Upper lobe of left lung (tissue), 6 donors: ENCODE results near the gene PIK3R6. TPM values are rescaled to one million over a fixed set of nuclear protein-coding genes. Genes with fewer than 3 reads are reported as not detected.

Experiments
- ATAC-seq, 2 donors: fragments of 200-7000 bp; cut with Tn5 transposase; one replicate each; pipeline ENCODE4 v1.9.1; 2022; ENCODE audit warnings: mild to moderate bottlenecking in 2 of 2, moderate library complexity in 2 of 2; ENCODE audit not compliant: low FRiP score in 2 of 2
- DNase-seq, 2 donors: peaks; one replicate each; pipeline ENCODE4 v3.0.0-alpha.2; 2019 to 2020
- H3K27ac ChIP-seq, 4 donors: fragments of 200-600 bp; sonication (generic); one replicate each; pipeline ENCODE4 v1.5.1; 2016 to 2019
- H3K27me3 ChIP-seq, 4 donors: fragments of 200-600 bp; sonication (generic); one replicate each; pipeline ENCODE4 v1.5.1; 2017 to 2019
- H3K36me3 ChIP-seq, 4 donors: fragments of 200-600 bp; sonication (generic); one replicate each; pipeline ENCODE4 v1.5.1; 2016 to 2019
- H3K4me1 ChIP-seq, 4 donors: fragments of 200-600 bp; sonication (generic); one replicate each; pipeline ENCODE4 v1.5.1; 2018 to 2019
- H3K4me3 ChIP-seq, 4 donors: fragments of 200-600 bp; sonication (generic); one replicate each; pipeline ENCODE4 v1.5.1; 2017 to 2019; ENCODE audit warnings: mild to moderate bottlenecking in 2 of 4, moderate library complexity in 1 of 4
- H3K9me3 ChIP-seq, 4 donors: fragments of 200-600 bp; sonication (generic); one replicate each; pipeline ENCODE4 v1.5.1; 2018 to 2019
- EP300 ChIP-seq, 4 donors: sonication (generic); formaldehyde crosslinking; IDR thresholded peaks; one replicate each; pipeline ENCODE4 v1.5.1; 2017; ENCODE audit warnings: antibody characterized with exemption in 4 of 4, control low read depth in 2 of 4
- POLR2A ChIP-seq, 4 donors: fragments of 450-650 bp; IDR thresholded peaks; one replicate each; pipeline ENCODE4 v1.5.1; 2016 to 2017; ENCODE audit warnings: antibody characterized with exemption in 4 of 4, mild to moderate bottlenecking in 2 of 4
- POLR2AphosphoS5 ChIP-seq, 2 donors: sonication (generic); formaldehyde crosslinking; IDR thresholded peaks; one replicate each; pipeline ENCODE4 v1.5.1; 2017; ENCODE audit warnings: antibody characterized with exemption in 2 of 2
- WGBS, 2 donors: methylation state at CpG; one replicate each; pipeline ENCODE4 v1.1.5; 2017 to 2018; 5-methylcytosine and 5-hydroxymethylcytosine counted together
- total RNA-seq, 6 donors: library from RNA; depleted of rRNA in 4 of 6; stranded (reverse); fragments of >200 nt in 4 of 6; gene quantifications; one replicate each; pipeline versions ENCODE4 v1.1.0 to v1.2.1, GENCODE V29; 2016 to 2021
- TF ChIP-seq, protein P1 (sequence below), 6 experiments: fragments of 450-650 bp in 4 of 6; fragments of 200-600 bp in 2 of 6; sonication (generic) in 2 of 6; IDR thresholded peaks; one replicate each; pipeline ENCODE4 v1.5.1; 2016 to 2019; ENCODE audit warnings: antibody characterized with exemption in 6 of 6
- donor health status: DM: no; HTN: no; CAD: no; lungs with moderate emphysema.
- donor health status: DM: no; HTN: yes; CAD: no; lungs with severe emphysema.

The PIK3R6 gene
- total RNA-seq, 6 donors from 2014 or later, result 1.1 to 4.2 (median 2.4) TPM

GRCh38 chr17:8789743-8790142 lies 77.7 kb downstream of the PIK3R6 start:
- peak; percentile 34 to 72 for ATAC-seq
- H3K36me3 ChIP-seq, result no peaks in the 10 kb centered on the region
- no peak overlapping the region for H3K4me3 ChIP-seq
- peaks cover 0 to 7% (median 5%) of the 10 kb centered on the region in 4 donors for H3K9me3 ChIP-seq
- H3K4me1 ChIP-seq, result peaks cover 4 to 20% (median 12%) of the 10 kb centered on the region in 4 donors
- no peak overlapping the region for H3K27ac ChIP-seq
- TF ChIP-seq POLR2A (IDR thresholded peaks at IDR 0.05), result no peak
- TF ChIP-seq, protein P1, sequence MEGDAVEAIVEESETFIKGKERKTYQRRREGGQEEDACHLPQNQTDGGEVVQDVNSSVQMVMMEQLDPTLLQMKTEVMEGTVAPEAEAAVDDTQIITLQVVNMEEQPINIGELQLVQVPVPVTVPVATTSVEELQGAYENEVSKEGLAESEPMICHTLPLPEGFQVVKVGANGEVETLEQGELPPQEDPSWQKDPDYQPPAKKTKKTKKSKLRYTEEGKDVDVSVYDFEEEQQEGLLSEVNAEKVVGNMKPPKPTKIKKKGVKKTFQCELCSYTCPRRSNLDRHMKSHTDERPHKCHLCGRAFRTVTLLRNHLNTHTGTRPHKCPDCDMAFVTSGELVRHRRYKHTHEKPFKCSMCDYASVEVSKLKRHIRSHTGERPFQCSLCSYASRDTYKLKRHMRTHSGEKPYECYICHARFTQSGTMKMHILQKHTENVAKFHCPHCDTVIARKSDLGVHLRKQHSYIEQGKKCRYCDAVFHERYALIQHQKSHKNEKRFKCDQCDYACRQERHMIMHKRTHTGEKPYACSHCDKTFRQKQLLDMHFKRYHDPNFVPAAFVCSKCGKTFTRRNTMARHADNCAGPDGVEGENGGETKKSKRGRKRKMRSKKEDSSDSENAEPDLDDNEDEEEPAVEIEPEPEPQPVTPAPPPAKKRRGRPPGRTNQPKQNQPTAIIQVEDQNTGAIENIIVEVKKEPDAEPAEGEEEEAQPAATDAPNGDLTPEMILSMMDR (IDR thresholded peaks at IDR 0.05), result no peak
- TF ChIP-seq EP300 (IDR thresholded peaks at IDR 0.05), result no peak
- TF ChIP-seq POLR2AphosphoS5 (IDR thresholded peaks at IDR 0.05), result no peak
- 59 to 60% methylated on average over 10 of the region's 10 CpGs for WGBS, 2 donors
- DNase-seq, result peak in 1 of 2 donors; percentile 61
- no peaks in the 10 kb centered on the region for H3K27me3 ChIP-seq

- Histone ChIP-seq H3K4me1 (peaks cover 0 to 17% (median 9%) of the 10 kb centered on the region in 4 donors), H3K27me3 (no peaks in the 10 kb centered on the region), H3K4me3 (no peak overlapping the region), H3K27ac (no peak overlapping the region), H3K36me3 (no peaks in the 10 kb centered on the region), H3K9me3 (peaks cover 0 to 7% (median 5%) of the 10 kb centered on the region in 4 donors)
- DNase-seq (no peak), ATAC-seq (peak in 1 of 2 donors; percentile 79)
- 55 to 79% methylated on average over 2 of the region's 2 CpGs for WGBS, 2 donors
- TF ChIP-seq, protein P1 (IDR thresholded peaks at IDR 0.05), result no peak
- TF ChIP-seq EP300 (IDR thresholded peaks at IDR 0.05) (peak in 1 of 4 donors; percentile 79), POLR2AphosphoS5 (IDR thresholded peaks at IDR 0.05) (peak in 1 of 2 donors; percentile 27)
Observed at GRCh38 chr17:8788998-8789397, 78.5 kb downstream of the PIK3R6 start.

DNA sequence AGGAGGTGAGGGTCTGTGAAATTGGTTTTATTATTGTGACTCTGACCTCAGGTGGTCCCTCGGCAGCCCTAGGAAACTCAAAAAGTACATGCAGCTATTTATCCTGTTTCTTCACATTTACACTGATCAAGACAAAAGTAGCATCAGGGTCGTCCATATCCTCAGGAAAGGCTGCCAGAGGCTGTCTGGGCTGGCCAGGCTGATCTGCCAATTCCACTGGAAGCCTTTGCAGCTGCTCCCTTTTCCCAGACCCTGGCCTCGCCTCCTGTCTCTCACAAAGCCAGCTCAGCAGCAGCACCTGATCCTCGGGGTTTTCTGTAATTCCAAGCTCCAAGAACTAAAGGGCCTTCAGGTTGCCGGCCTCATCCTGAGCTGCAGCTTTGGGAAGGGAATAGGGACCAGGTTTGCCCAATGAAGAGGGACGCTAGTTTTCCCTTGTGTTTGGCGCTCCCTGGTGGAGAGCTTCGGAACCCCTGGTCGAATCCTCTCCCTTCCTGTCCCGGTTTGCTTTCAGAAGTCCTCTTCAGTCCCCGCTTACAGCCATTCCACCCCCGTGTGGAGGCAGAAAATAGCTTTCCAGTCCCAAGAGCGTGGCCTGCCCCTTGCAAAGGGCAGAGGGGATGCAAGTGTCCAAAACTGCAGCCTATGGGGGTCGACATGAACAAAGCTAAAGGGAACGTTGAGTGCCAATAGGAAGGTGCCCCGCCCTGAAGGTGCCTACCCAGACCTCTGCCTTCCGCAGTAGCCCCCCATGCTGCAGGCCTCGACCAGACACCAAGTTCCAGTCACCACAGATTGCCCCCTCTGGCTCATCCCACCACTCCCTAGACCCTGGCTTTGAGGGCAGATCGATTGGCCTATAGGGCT lies 81.7 kb downstream of the PIK3R6 start:
- peak in 1 of 2 donors; percentile 72 for DNase-seq
- ATAC-seq, result peak; percentile 86 to 92
- H3K4me1 ChIP-seq, result peaks cover 0 to 17% (median 9%) of the 10 kb centered on the region in 4 donors
- no peaks in the 10 kb centered on the region for H3K9me3 ChIP-seq
- no peaks in the 10 kb centered on the region for H3K36me3 ChIP-seq
- H3K27me3 ChIP-seq, result no peaks in the 10 kb centered on the region
- H3K27ac ChIP-seq, result no peak overlapping the region
- TF ChIP-seq EP300 (IDR thresholded peaks at IDR 0.05) (no peak), POLR2AphosphoS5 (IDR thresholded peaks at IDR 0.05) (no peak), POLR2A (IDR thresholded peaks at IDR 0.05) (no peak)
- TF ChIP-seq, protein P1 (IDR thresholded peaks at IDR 0.05), result peak; percentile 74 to 85 (median 80)
- H3K4me3 ChIP-seq, result no peak overlapping the region
- WGBS, 2 donors, result 31 to 33% methylated on average over 11 to 19 of the region's 19 CpGs

- no peaks in the 10 kb centered on the region for H3K27me3 ChIP-seq
- TF ChIP-seq, protein P1 (IDR thresholded peaks at IDR 0.05), result no peak
- TF ChIP-seq POLR2AphosphoS5 (IDR thresholded peaks at IDR 0.05) (no peak), EP300 (IDR thresholded peaks at IDR 0.05) (no peak), POLR2A (IDR thresholded peaks at IDR 0.05) (no peak)
- no peaks in the 10 kb centered on the region for H3K9me3 ChIP-seq
- H3K27ac ChIP-seq, result no peak overlapping the region
- DNase-seq, result no peak
- peaks cover 0 to 7% (median 5%) of the 10 kb centered on the region in 4 donors for H3K4me1 ChIP-seq
- 81 to 94% methylated on average over 1 of the region's 1 CpG for WGBS, 2 donors
- no peak for ATAC-seq
- no peak overlapping the region for H3K4me3 ChIP-seq
- H3K36me3 ChIP-seq, result no peaks in the 10 kb centered on the region
Observed at GRCh38 chr17:8782176-8782575, 85.3 kb downstream of the PIK3R6 start.
